ENCODE data around the gene DMTF1. TPM values are rescaled to one million over a fixed set of nuclear protein-coding genes. Genes with fewer than 3 reads are reported as not detected.

Gene DMTF1
- total and polyA plus RNA-seq, 2 donors (not counting 1 experiment from before 2014, with no cell fraction given) = 139 to 235 TPM

DNA sequence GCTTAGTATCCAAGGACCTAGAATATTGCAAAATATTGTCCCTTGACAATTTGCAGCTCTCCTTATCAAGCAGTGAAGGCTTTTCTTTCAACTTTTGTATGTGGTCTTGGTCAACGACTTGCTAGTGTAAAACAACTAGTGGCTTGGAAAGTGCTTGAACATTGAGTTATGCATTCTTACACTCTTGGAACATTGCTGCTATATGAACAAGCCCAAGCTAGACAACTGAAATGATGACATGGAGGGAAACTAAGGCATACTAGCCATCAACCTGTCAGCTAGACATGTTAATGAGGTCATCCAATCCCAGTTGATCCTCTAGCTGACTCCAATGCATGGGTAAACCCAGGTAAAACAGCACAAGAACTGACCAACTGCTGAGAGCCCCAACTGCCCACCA is 12.7 kb upstream of the DMTF1 start:
- TF ChIP-seq EZH2 (IDR thresholded peaks at IDR 0.05; ENCODE audit: borderline replicate concordance, insufficient read depth, low read depth, low read length, poor library complexity, severe bottlenecking) = no peak
- TF ChIP-seq CTCF (IDR thresholded peaks at IDR 0.05) = no peak
- Histone ChIP-seq H3K9ac (ENCODE audit: low read length) (no peak overlapping the region), H4K20me1 (ENCODE audit: control insufficient read depth, insufficient read depth, low read length, poor library complexity, severe bottlenecking) (no peaks in the 10 kb centered on the region), H3K9me3 (ENCODE audit: control extremely low read depth in 1 of 3, control insufficient read depth in 2 of 3, insufficient read depth in 1 of 3, low read length in 2 of 3) (no peaks in the 10 kb centered on the region), H3K4me3 (ENCODE audit: control extremely low read depth in 1 of 5, extremely low read depth in 1 of 5, insufficient read depth in 1 of 5, low read depth in 2 of 5, low read length in 4 of 5) (no peak overlapping the region), H3K36me3 (replicated peaks in 1 of 2; ENCODE audit: control extremely low read depth in 1 of 2, control insufficient read depth in 1 of 2, extremely low read depth in 1 of 2, insufficient read depth in 2 of 2, low read length in 1 of 2) (no peaks in the 10 kb centered on the region), H2AFZ (ENCODE audit: insufficient read depth, low read depth, low read length, poor library complexity, severe bottlenecking) (no peak overlapping the region), H3K27me3 (replicated peaks in 1 of 4; ENCODE audit: control extremely low read depth in 1 of 4, control insufficient read depth in 3 of 4, insufficient read depth in 4 of 4, low read length in 3 of 4) (peaks cover 0 to 2% (median 0%) of the 10 kb centered on the region in 4 experiments), H3K4me2 (replicated peaks; ENCODE audit: low read depth, low read length, poor library complexity, severe bottlenecking) (no peak overlapping the region), H3K27ac (ENCODE audit: low read length in 2 of 2) (no peak overlapping the region), H3K4me1 (ENCODE audit: control insufficient read depth in 2 of 2, insufficient read depth in 2 of 2, low read length in 2 of 2) (peaks cover 9% of the 10 kb centered on the region in 2 donors), H3K79me2 (ENCODE audit: control insufficient read depth, insufficient read depth, low read length) (no peaks in the 10 kb centered on the region)
- ChIA-PET CTCF (interaction anchor here (1.3 kb wide), 1 partner anchor 9 kb away, joined by 6 read pairs; no protein-coding TSS in a partner anchor), POLR2A (no interaction called here)
- no peak for ATAC-seq (ENCODE audit: low read depth)
- H3K27me3 Mint-ChIP-seq = peaks cover 4% of the 10 kb centered on the region
- no CpG with 5 or more reads among the region's 1 CpG for WGBS (ENCODE audit: insufficient coverage)
- DNase-seq = no peak
- peaks cover 8% of the 10 kb centered on the region for H3K4me1 Mint-ChIP-seq
- no peak overlapping the region for H3K27ac Mint-ChIP-seq
- no peak overlapping the region for H3K4me3 Mint-ChIP-seq
- H3K9me3 Mint-ChIP-seq (ENCODE audit: insufficient read depth) = no peaks in the 10 kb centered on the region
- intact Hi-C loops (cut with micrococcal nuclease) = no loop called here

- Histone ChIP-seq H3K9ac (ENCODE audit: low read length) (no peak overlapping the region), H3K79me2 (ENCODE audit: control insufficient read depth, insufficient read depth, low read length) (no peaks in the 10 kb centered on the region), H4K20me1 (ENCODE audit: control insufficient read depth, insufficient read depth, low read length, poor library complexity, severe bottlenecking) (no peaks in the 10 kb centered on the region), H3K4me2 (replicated peaks; ENCODE audit: low read depth, low read length, poor library complexity, severe bottlenecking) (no peak overlapping the region), H3K9me3 (ENCODE audit: control extremely low read depth in 1 of 3, control insufficient read depth in 2 of 3, insufficient read depth in 1 of 3, low read length in 2 of 3) (no peaks in the 10 kb centered on the region), H3K27me3 (replicated peaks in 1 of 4; ENCODE audit: control extremely low read depth in 1 of 4, control insufficient read depth in 3 of 4, insufficient read depth in 4 of 4, low read length in 3 of 4) (peaks cover 0 to 2% (median 0%) of the 10 kb centered on the region in 4 experiments), H3K4me3 (ENCODE audit: control extremely low read depth in 1 of 5, extremely low read depth in 1 of 5, insufficient read depth in 1 of 5, low read depth in 2 of 5, low read length in 4 of 5) (no peak overlapping the region), H3K4me1 (ENCODE audit: control insufficient read depth in 2 of 2, insufficient read depth in 2 of 2, low read length in 2 of 2) (peaks cover 13% of the 10 kb centered on the region in 2 donors), H2AFZ (ENCODE audit: insufficient read depth, low read depth, low read length, poor library complexity, severe bottlenecking) (no peak overlapping the region), H3K27ac (ENCODE audit: low read length in 2 of 2) (no peak overlapping the region), H3K36me3 (replicated peaks in 1 of 2; ENCODE audit: control extremely low read depth in 1 of 2, control insufficient read depth in 1 of 2, extremely low read depth in 1 of 2, insufficient read depth in 2 of 2, low read length in 1 of 2) (no peaks in the 10 kb centered on the region)
- TF ChIP-seq CTCF (IDR thresholded peaks at IDR 0.05) = no peak
- no peak for TF ChIP-seq EZH2 (IDR thresholded peaks at IDR 0.05; ENCODE audit: borderline replicate concordance, insufficient read depth, low read depth, low read length, poor library complexity, severe bottlenecking)
- H3K9me3 Mint-ChIP-seq (ENCODE audit: insufficient read depth) = no peaks in the 10 kb centered on the region
- ChIA-PET POLR2A (no interaction called here), CTCF (no interaction called here)
- H3K4me3 Mint-ChIP-seq = no peak overlapping the region
- WGBS (ENCODE audit: insufficient coverage) = no CpG with 5 or more reads among the region's 2 CpGs
- no peak for DNase-seq
- H3K27me3 Mint-ChIP-seq = peaks cover 4% of the 10 kb centered on the region
- H3K4me1 Mint-ChIP-seq = peaks cover 12% of the 10 kb centered on the region
- H3K27ac Mint-ChIP-seq = no peak overlapping the region
- intact Hi-C loops (cut with micrococcal nuclease) = no loop called here
- ATAC-seq (ENCODE audit: low read depth) = no peak
These were observed 11.9 kb upstream of the DMTF1 start for GRCh38 chr7:87140271-87140748.
